Spleen (tissue), 11 donors: ENCODE data around the gene HBQ1. TPM values are rescaled to one million over a fixed set of nuclear protein-coding genes. Genes with fewer than 3 reads are reported as not detected.
"Not testable (repeated sequence)": the region's sequence is repeated elsewhere in the genome, so short reads cannot be mapped to it uniquely, and the experiment has no call there.

Experiments used
- DNase-seq: peaks from one replicate; pipeline ENCODE4 v3.0.0-alpha.2; 2020
- H3K27ac ChIP-seq, 8 donors: fragments of 200-600 bp; sonication (generic) in 7 of 8; 1 replicate in 4 of 8; 2 replicates in 4 of 8; pipeline versions ENCODE4 v1.5.0 to v1.8.0; 2016 to 2021; ENCODE audit warnings: inconsistent platforms in 4 of 8, mild to moderate bottlenecking in 4 of 8, moderate library complexity in 1 of 8
- H3K27me3 ChIP-seq, 7 donors: fragments of 200-600 bp; sonication (generic) in 6 of 7; replicated peaks in 1 of 7; 1 replicate in 4 of 7; 2 replicates in 3 of 7; pipeline versions ENCODE4 v1.5.0 to v1.8.0; 2016 to 2021; ENCODE audit warnings: inconsistent platforms in 3 of 7, mild to moderate bottlenecking in 1 of 7
- H3K36me3 ChIP-seq, 6 donors: fragments of 200-600 bp; sonication (generic) in 5 of 6; 1 replicate in 4 of 6; 2 replicates in 2 of 6; pipeline versions ENCODE4 v1.5.0 to v1.8.0; 2016 to 2021; ENCODE audit warnings: inconsistent platforms in 2 of 6
- H3K4me1 ChIP-seq, 6 donors: fragments of 200-600 bp; sonication (generic) in 5 of 6; 1 replicate in 3 of 6; 2 replicates in 3 of 6; pipeline versions ENCODE4 v1.5.0 to v1.8.0; 2016 to 2021; ENCODE audit warnings: inconsistent platforms in 3 of 6
- H3K4me3 ChIP-seq, 8 donors: fragments of 200-600 bp; sonication (generic) in 7 of 8; 1 replicate in 4 of 8; 2 replicates in 4 of 8; pipeline versions ENCODE4 v1.5.0 to v1.8.0; 2016 to 2021; ENCODE audit warnings: inconsistent platforms in 4 of 8, mild to moderate bottlenecking in 4 of 8, moderate library complexity in 2 of 8
- H3K9me3 ChIP-seq, 8 donors: fragments of 200-600 bp; sonication (generic) in 7 of 8; 1 replicate in 4 of 8; 2 replicates in 4 of 8; pipeline versions ENCODE4 v1.5.0 to v1.8.0; 2016 to 2021; ENCODE audit warnings: inconsistent platforms in 4 of 8
- POLR2A ChIP-seq, 3 donors: fragments of 450-650 bp; IDR thresholded peaks; one replicate each; pipeline ENCODE4 v1.5.1; 2017; ENCODE audit warnings: antibody characterized with exemption in 3 of 3, mild to moderate bottlenecking in 1 of 3
- POLR2AphosphoS5 ChIP-seq, 3 donors: sonication (generic); formaldehyde crosslinking; IDR thresholded peaks; one replicate each; pipeline ENCODE4 v1.5.1; 2017; ENCODE audit warnings: antibody characterized with exemption in 3 of 3
- WGBS, 5 donors: extraction: QIAGEN DNeasy Blood & Tissue Kit in 3 of 5; methylation state at CpG; one replicate each; pipeline versions ENCODE4 v1.1.5 to v1.1.7; 2013 to 2018; 5-methylcytosine and 5-hydroxymethylcytosine counted together
- intact Hi-C: fragments of 100-400 bp; cut with DNase I; formaldehyde crosslinking; loops from one replicate; pipeline ENCODE4 v1.15.0; 2023; ENCODE audit warnings: low total_unique reads
- polyA plus RNA-seq, 3 donors: library from polyadenylated mRNA; stranded (reverse); fragments of 200-250 nt; gene quantifications; one replicate each; pipeline ENCODE4 v1.2.1, GENCODE V29; 2013
- total RNA-seq, 7 donors: library from RNA; depleted of rRNA in 3 of 7; stranded (reverse); fragments of >200 nt in 3 of 7; fragmentation: NEBNext Ultra II Directional in 4 of 7; extraction: Animal tissue kit (Norgen Biotek cat#: 25700) in 4 of 7; gene quantifications; one replicate each; pipeline versions ENCODE4 v1.1.0 to v1.2.1, GENCODE V29; 2016 to 2021
- TF ChIP-seq, protein P1 (sequence below), 11 experiments: fragments of 200-600 bp in 7 of 11; fragments of 450-650 bp in 4 of 11; sonication (generic) in 4 of 11; IDR thresholded peaks in 8 of 11; conservative IDR thresholded peaks in 3 of 11; 1 replicate in 7 of 11; 2 replicates in 4 of 11; pipeline versions ENCODE4 v1.4.0 to v1.8.0; 2016 to 2021; ENCODE audit warnings: antibody characterized with exemption in 11 of 11, inconsistent platforms in 4 of 11, mild to moderate bottlenecking in 1 of 11
- donor health status: healthy with polysubstance abuse.
- donor health status: DM: no; HTN: no; CAD: no; lungs with moderate emphysema.
- donor health status: DM: no; HTN: no; CAD: no.
- donor health status: Bipolar disorder and iron deficiency.
- donor health status: healthy.
- donor health status: DM: no; HTN: no; CAD: no.
- donor health status: DM: yes; HTN: yes; CAD: no.

The HBQ1 gene
- total and polyA plus RNA-seq, 10 donors = 0.41 to 11.3 (median 6.6) TPM; not detected in 3

DNA sequence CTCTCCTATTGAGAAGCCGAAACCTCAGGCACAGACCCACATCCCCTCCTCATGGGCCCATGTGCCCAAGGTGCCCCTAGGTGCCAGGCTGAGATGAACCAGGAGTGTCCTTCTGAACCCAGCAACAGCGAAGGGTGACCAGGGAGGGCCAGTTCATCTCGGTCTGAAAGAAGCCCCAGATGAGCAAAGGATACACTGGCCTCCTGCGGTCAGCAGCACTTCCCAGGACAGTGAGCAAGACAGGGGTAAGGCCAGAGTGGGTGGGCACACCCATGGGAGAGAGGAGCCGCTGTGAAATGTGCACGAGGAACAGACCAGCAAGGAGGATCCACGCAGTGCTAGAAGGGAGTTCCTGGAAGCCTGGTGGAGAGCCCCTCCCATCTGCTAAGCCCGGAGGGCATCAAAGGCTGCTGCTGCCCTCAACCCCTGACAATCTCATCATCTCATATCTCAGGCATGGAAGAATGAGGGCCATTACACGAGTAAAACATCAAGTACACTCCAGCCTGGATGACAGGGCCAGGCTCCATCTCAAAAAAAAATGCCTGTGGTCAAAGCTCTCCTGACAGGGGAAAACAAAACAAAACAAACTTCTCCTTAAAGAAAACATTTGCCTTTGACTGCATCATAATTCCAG is 31.1 kb upstream of the HBQ1 start:
- Histone ChIP-seq H3K27ac (no peak overlapping the region), H3K9me3 (no peaks in the 10 kb centered on the region), H3K4me1 (peaks cover 0 to under 1% (median under 1%) of the 10 kb centered on the region in 6 donors), H3K4me3 (no peak overlapping the region), H3K27me3 (peaks cover 0 to 15% (median 6%) of the 10 kb centered on the region in 7 donors), H3K36me3 (no peaks in the 10 kb centered on the region)
- 41 to 57% (median 50%) methylated on average over 9 of the region's 9 CpGs for WGBS, 5 donors
- TF ChIP-seq POLR2A (IDR thresholded peaks at IDR 0.05) = no peak
- TF ChIP-seq, protein P1, sequence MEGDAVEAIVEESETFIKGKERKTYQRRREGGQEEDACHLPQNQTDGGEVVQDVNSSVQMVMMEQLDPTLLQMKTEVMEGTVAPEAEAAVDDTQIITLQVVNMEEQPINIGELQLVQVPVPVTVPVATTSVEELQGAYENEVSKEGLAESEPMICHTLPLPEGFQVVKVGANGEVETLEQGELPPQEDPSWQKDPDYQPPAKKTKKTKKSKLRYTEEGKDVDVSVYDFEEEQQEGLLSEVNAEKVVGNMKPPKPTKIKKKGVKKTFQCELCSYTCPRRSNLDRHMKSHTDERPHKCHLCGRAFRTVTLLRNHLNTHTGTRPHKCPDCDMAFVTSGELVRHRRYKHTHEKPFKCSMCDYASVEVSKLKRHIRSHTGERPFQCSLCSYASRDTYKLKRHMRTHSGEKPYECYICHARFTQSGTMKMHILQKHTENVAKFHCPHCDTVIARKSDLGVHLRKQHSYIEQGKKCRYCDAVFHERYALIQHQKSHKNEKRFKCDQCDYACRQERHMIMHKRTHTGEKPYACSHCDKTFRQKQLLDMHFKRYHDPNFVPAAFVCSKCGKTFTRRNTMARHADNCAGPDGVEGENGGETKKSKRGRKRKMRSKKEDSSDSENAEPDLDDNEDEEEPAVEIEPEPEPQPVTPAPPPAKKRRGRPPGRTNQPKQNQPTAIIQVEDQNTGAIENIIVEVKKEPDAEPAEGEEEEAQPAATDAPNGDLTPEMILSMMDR (IDR thresholded peaks at IDR 0.05 in 8 of 11, conservative IDR thresholded peaks at IDR 0.05 in 3 of 11) = no peak
- intact Hi-C loops = no loop called here
- peak; percentile 41 for DNase-seq

DNA sequence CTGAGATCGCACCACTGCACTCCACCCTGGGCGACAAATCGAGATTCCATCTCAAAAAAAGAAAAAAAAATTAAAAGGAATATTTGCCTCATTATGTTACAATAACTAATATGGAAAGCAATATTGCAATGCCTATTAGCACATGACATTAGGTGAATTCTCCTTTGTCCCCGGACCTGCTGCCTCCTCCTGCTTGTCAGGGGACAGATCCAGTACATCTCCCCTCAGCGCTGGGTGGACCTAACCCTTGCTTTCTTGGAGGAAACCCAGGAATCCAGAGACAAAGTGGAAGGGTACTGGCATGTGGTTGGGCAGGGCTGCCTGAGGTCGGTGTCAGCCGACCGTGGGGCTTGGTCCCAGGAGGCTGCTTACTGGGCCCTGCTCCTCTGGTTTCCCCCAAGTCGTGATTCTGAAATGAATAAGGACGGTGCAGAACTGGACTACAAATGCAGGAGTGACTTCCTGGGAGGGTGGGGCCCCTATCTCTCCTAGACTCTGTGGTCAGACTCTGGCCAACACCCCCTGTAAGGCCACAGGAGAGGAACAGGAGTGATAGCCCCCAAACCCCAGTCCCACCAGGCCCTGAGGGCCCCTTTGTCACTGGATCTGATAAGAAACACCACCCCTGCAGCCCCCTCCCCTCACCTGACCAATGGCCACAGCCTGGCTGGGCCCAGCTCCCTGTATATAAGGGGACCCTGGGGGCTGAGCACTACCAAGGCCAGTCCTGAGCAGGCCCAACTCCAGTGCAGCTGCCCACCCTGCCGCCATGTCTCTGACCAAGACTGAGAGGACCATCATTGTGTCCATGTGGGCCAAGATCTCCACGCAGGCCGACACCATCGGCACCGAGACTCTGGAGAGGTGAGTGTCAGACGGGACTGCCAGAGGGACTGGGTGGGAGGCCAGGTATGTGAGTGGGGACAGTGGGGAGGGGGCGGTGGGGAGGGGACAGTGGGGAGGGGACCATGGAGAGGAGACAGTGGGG is 27.8 kb upstream of the HBQ1 start, which contains the start of gene HBZ:
Gene HBZ (plus strand): TSS at position 504 of the 988 bp plus-strand sequence. CDS start 266 bp downstream, at position 770.
- no peak for TF ChIP-seq POLR2A (IDR thresholded peaks at IDR 0.05)
- TF ChIP-seq, protein P1 (IDR thresholded peaks at IDR 0.05 in 8 of 11, conservative IDR thresholded peaks at IDR 0.05 in 3 of 11) = no peak
- TF ChIP-seq POLR2AphosphoS5 (IDR thresholded peaks at IDR 0.05) = no peak
- Histone ChIP-seq H3K27me3 (peaks cover 0 to 45% (median 19%) of the 10 kb centered on the region in 7 donors), H3K4me1 (peaks cover 6 to 12% (median 10%) of the 10 kb centered on the region in 6 donors), H3K27ac (no peak within 1 kb of the TSS), H3K4me3 (no peak within 1 kb of the TSS), H3K9me3 (no peaks in the 10 kb centered on the region), H3K36me3 (no peaks in the 10 kb centered on the region)
- DNase-seq = peak; percentile 25
- intact Hi-C loops = no loop called here
- WGBS, 5 donors = 73 to 85% (median 78%) methylated on average over 17 of the region's 17 CpGs

DNA sequence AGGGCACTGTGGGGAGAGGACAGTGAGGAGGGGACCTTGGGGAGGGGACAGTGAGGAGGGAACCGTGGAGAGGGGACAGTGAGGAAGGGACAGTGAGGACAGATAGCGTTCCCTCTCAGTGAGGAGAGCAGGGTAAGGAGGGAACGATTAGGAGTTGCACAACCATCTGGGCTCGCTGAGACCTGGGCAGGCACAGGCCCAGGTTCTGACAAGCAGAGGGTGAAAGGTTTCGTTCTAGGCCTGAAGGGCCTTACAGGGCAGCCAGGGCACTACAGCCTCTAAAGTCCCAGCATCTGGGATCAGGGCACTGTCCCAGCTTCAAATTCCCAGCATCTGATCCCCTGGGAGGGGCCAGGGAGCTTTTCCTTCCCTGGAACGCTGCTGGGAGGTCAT is 27.1 kb upstream of the HBQ1 start:
- whole genome bisulfite sequencing, 5 donors = 56 to 84% (median 60%) methylated on average over 3 to 4 of the region's 6 CpGs
- H3K27ac ChIP-seq = not testable (repeated sequence)

DNA sequence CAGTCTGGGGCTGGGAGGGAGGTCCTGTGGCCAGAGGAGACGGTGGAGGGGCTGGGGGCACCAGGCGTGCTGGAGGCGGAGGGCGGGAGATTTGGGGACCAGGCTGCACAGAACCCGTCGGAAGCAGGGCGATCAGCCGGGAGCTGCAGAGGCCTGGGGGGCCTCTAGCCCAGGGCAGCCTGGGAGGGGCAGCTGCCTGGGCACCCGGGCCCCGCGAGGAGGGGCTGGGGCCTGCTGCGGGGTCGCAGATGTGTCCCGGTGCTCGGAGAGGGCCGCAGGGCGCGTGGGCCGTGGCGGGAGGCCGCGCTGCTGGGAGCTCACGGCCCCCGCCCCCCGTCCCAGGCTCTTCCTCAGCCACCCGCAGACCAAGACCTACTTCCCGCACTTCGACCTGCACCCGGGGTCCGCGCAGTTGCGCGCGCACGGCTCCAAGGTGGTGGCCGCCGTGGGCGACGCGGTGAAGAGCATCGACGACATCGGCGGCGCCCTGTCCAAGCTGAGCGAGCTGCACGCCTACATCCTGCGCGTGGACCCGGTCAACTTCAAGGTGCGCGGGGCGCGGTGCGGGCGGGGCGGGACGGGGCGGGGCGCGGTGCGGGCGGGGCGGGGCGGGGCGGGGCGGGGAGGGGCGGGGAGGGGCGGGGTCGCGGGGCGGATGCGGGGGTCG is 26.6 kb upstream of the HBQ1 start:
- H3K36me3 ChIP-seq, H3K9me3 ChIP-seq, H3K27ac ChIP-seq, intact Hi-C loops, H3K4me3 ChIP-seq, DNase-seq: not testable (repeated sequence)
- Histone ChIP-seq H3K27me3 (peaks cover 0 to 57% (median 21%) of the 10 kb centered on the region in 7 donors), H3K4me1 (peaks cover 6 to 12% (median 10%) of the 10 kb centered on the region in 6 donors)
- WGBS, 5 donors = 0% methylated on average over 4 of the region's 74 CpGs; no CpG with 5 or more reads in 4 of the 5 donors

More for the DNA sequence above, 27.1 kb upstream of the HBQ1 start:
- Histone ChIP-seq H3K4me1 (peaks cover 6 to 12% (median 10%) of the 10 kb centered on the region in 6 donors), H3K27me3 (peaks cover 0 to 52% (median 19%) of the 10 kb centered on the region in 7 donors)
- H3K4me3 ChIP-seq, DNase-seq, H3K36me3 ChIP-seq, intact Hi-C loops, H3K9me3 ChIP-seq: not testable (repeated sequence)
